HCT116 (cell line): ENCODE measurements around the gene ADCY2. TPM values are rescaled to one million over a fixed set of nuclear protein-coding genes. Genes with fewer than 3 reads are reported as not detected.

ENCODE experiments used
- ATAC-seq: fragments of 200-7000 bp; cut with Tn5 transposase; 2 replicates; pipeline ENCODE4 v1.9.1; 2020; ENCODE audit warnings: mild to moderate bottlenecking, moderate library complexity
- BruUV-seq: library from RNA; stranded (reverse); fragments of 400-500 nt; replicated peaks from 2 replicates; lab custom pipeline; 2021; lab: Mats Ljungman, UMichigan
- CTCF ChIA-PET: fragments of 300-600 bp; sonication (Branson Sonifier 250); formaldehyde crosslinking; loops from one replicate; lab custom pipeline; 2021; ENCODE audit warnings: antibody characterized with exemption; lab: Charles Lee
- POLR2A ChIA-PET: fragments of 300-600, 350-600 bp; sonication (Branson Sonifier 250); formaldehyde crosslinking; loops from one replicate; lab custom pipeline; 2021; ENCODE audit warnings: antibody characterized with exemption; lab: Charles Lee
- RAD21 ChIA-PET, 2 experiments: fragments of 300-600 bp; sonication (Branson Sonifier 250); formaldehyde crosslinking; loops; one replicate each; lab custom pipeline; 2023; ENCODE audit warnings: low total read pairs in 2 of 2; ENCODE audit not compliant: uncharacterized antibody in 2 of 2, unreplicated experiment in 2 of 2, low non-redundant PET in 1 of 2; lab: Charles Lee
- DNase-seq: peaks from one replicate; pipeline ENCODE4 v3.0.0-alpha.2; 2010; ENCODE audit warnings: low read depth, low spot score
- H2AFZ ChIP-seq: fragments of 200-600 bp; shearing (Covaris generic), sonication (generic); 2 replicates; pipeline ENCODE4 v1.6.1; 2017; ENCODE audit warnings: low read depth, mixed run types, mixed read lengths, antibody characterized with exemption, low read length; ENCODE audit not compliant: poor library complexity, severe bottlenecking
- H3K27ac ChIP-seq: 2 replicates; pipeline ENCODE4 v1.5.1; 2012; ENCODE audit warnings: low read depth, low read length
- H3K27me3 ChIP-seq: fragments of 200-600 bp; sonication (generic); 2 replicates; pipeline ENCODE4 v1.6.1; 2016; ENCODE audit warnings: mixed run types, low read length, mixed read lengths; ENCODE audit not compliant: insufficient read depth
- H3K36me3 ChIP-seq, 2 experiments: fragments of 200-500 bp in 1 of 2; fragments of 200-600 bp in 1 of 2; sonication (Bioruptor generic) in 1 of 2; sonication (generic) in 1 of 2; 2 replicates each; pipeline versions ENCODE4 v1.5.1 to v1.6.1; 2014 to 2016; ENCODE audit warnings: low read length in 2 of 2, inconsistent platforms in 1 of 2, mixed read lengths in 1 of 2, mixed run types in 1 of 2; ENCODE audit not compliant: insufficient read depth in 2 of 2, control insufficient read depth in 1 of 2
- H3K4me1 ChIP-seq, 2 experiments: fragments of 200-600 bp in 1 of 2; sonication (generic) in 1 of 2; 2 replicates each; pipeline versions ENCODE4 v1.5.1 to v1.6.1; 2012 to 2017; ENCODE audit warnings: low read length in 2 of 2, inconsistent platforms in 1 of 2, mild to moderate bottlenecking in 1 of 2, mixed read lengths in 1 of 2, mixed run types in 1 of 2, moderate library complexity in 1 of 2; ENCODE audit not compliant: insufficient read depth in 2 of 2, control insufficient read depth in 1 of 2
- H3K4me2 ChIP-seq: fragments of 200-600 bp; sonication (generic); 2 replicates; pipeline ENCODE4 v1.6.1; 2017; ENCODE audit warnings: mixed run types, low read length, mixed read lengths
- H3K4me3 ChIP-seq, 2 experiments: fragments of 200-600 bp in 1 of 2; sonication (generic) in 1 of 2; replicated peaks in 1 of 2; 2 replicates each; pipeline ENCODE4 v1.5.1; 2011 to 2016; ENCODE audit warnings: low read length in 2 of 2, control low read depth in 1 of 2, low read depth in 1 of 2, mild to moderate bottlenecking in 1 of 2, mixed read lengths in 1 of 2, mixed run types in 1 of 2
- H3K79me2 ChIP-seq: fragments of 200-600 bp; sonication (generic); 2 replicates; pipeline ENCODE4 v1.6.1; 2017; ENCODE audit warnings: mild to moderate bottlenecking, mixed run types, low read length, moderate library complexity, mixed read lengths; ENCODE audit not compliant: insufficient read depth
- H3K9ac ChIP-seq: fragments of 200-600 bp; sonication (generic); 2 replicates; pipeline ENCODE4 v1.6.1; 2016; ENCODE audit warnings: low read length, mixed read lengths
- H3K9me2 ChIP-seq: fragments of 200-600 bp; sonication (generic), shearing (Covaris generic); 2 replicates; pipeline ENCODE4 v1.6.1; 2017; ENCODE audit warnings: mixed run types, mild to moderate bottlenecking, moderate library complexity; ENCODE audit not compliant: insufficient read depth
- H3K9me3 ChIP-seq, 2 experiments: fragments of 200-500 bp in 1 of 2; fragments of 200-600 bp in 1 of 2; sonication (Bioruptor generic) in 1 of 2; sonication (generic) in 1 of 2; 2 replicates each; pipeline ENCODE4 v1.6.1; 2014 to 2017; ENCODE audit warnings: low read length in 2 of 2, mixed read lengths in 2 of 2, inconsistent platforms in 1 of 2, low read depth in 1 of 2, mild to moderate bottlenecking in 1 of 2, mixed run types in 1 of 2, moderate library complexity in 1 of 2; ENCODE audit not compliant: control insufficient read depth in 1 of 2, insufficient read depth in 1 of 2
- H4K20me1 ChIP-seq: fragments of 200-600 bp; sonication (generic), shearing (Covaris generic); 2 replicates; pipeline ENCODE4 v1.6.1; 2017; ENCODE audit warnings: mixed run types, mild to moderate bottlenecking, moderate library complexity; ENCODE audit not compliant: insufficient read depth
- CBX3 ChIP-seq: IDR thresholded peaks from 2 replicates; pipeline ENCODE4 v1.6.1; 2012; ENCODE audit warnings: low read depth
- CEBPB ChIP-seq: IDR thresholded peaks from 2 replicates; pipeline ENCODE4 v1.6.1; 2012; ENCODE audit warnings: low read depth
- CTCF ChIP-seq, 3 experiments: fragments of 200-600 bp in 1 of 3; sonication (generic) in 1 of 3; IDR thresholded peaks in 2 of 3; conservative IDR thresholded peaks in 1 of 3; 2 replicates each; pipeline ENCODE4 v1.5.1; 2012 to 2017; ENCODE audit warnings: low read depth in 2 of 3, low read length in 2 of 3, antibody characterized with exemption in 1 of 3, borderline replicate concordance in 1 of 3, control low read depth in 1 of 3, mild to moderate bottlenecking in 1 of 3, mixed read lengths in 1 of 3, mixed run types in 1 of 3, moderate library complexity in 1 of 3; ENCODE audit not compliant: insufficient read depth in 1 of 3
- ELF1 ChIP-seq: IDR thresholded peaks from 2 replicates; pipeline ENCODE4 v1.6.1; 2012; ENCODE audit warnings: low read depth, borderline replicate concordance
- FOSL1 ChIP-seq: IDR thresholded peaks from 2 replicates; pipeline ENCODE4 v1.6.1; 2012; ENCODE audit warnings: low read depth
- JUND ChIP-seq: IDR thresholded peaks from 2 replicates; pipeline ENCODE4 v1.6.1; 2012
- POLR2A ChIP-seq: IDR thresholded peaks from 2 replicates; pipeline ENCODE4 v1.7.0; 2011; ENCODE audit warnings: borderline replicate concordance; ENCODE audit not compliant: insufficient read depth, insufficient read length; ENCODE audit errors: extremely low read depth
- RAD21 ChIP-seq: IDR thresholded peaks from 2 replicates; pipeline ENCODE4 v1.6.1; 2012; ENCODE audit warnings: low read depth, mild to moderate bottlenecking
- SIN3A ChIP-seq: IDR thresholded peaks from 2 replicates; pipeline ENCODE4 v1.6.1; 2012; ENCODE audit warnings: low read depth
- SP1 ChIP-seq: IDR thresholded peaks from 2 replicates; pipeline ENCODE4 v1.6.1; 2012; ENCODE audit warnings: low read depth
- SRF ChIP-seq: IDR thresholded peaks from 2 replicates; pipeline ENCODE4 v1.6.1; 2012; ENCODE audit warnings: low read depth
- TCF7L2 ChIP-seq: IDR thresholded peaks from 2 replicates; pipeline ENCODE4 v1.7.0; 2011; ENCODE audit warnings: borderline replicate concordance, inconsistent platforms; ENCODE audit not compliant: insufficient read depth, insufficient read length; ENCODE audit errors: extremely low read depth
- YY1 ChIP-seq: IDR thresholded peaks from 2 replicates; pipeline ENCODE4 v1.6.1; 2011; ENCODE audit warnings: low read length, low read depth, moderate library complexity, mild to moderate bottlenecking; ENCODE audit not compliant: insufficient replicate concordance; ENCODE audit errors: extremely low read depth
- ZFX ChIP-seq: fragments of 450-650 bp; IDR thresholded peaks from 2 replicates; pipeline ENCODE4 v1.6.1; 2017
- ZNF274 ChIP-seq: fragments of 200-500 bp; sonication (Bioruptor generic); IDR thresholded peaks from 2 replicates; pipeline ENCODE4 v1.6.1; 2014; ENCODE audit warnings: mild to moderate bottlenecking, low read depth, low read length, inconsistent platforms
- intact Hi-C: fragments of 100-400 bp; cut with micrococcal nuclease; formaldehyde crosslinking; loops from 2 replicates; pipeline ENCODE4 v1.10.0; 2022
- total RNA-seq: library from RNA; stranded (reverse); gene quantifications from one replicate; pipeline ENCODE4 v1.2.1, GENCODE V29; 2021; ENCODE audit not compliant: unreplicated experiment
- TF ChIP-seq, protein P1 (sequence below): IDR thresholded peaks from 2 replicates; pipeline ENCODE4 v1.6.1; 2011; ENCODE audit warnings: mild to moderate bottlenecking, low read length, moderate library complexity; ENCODE audit not compliant: insufficient replicate concordance; ENCODE audit errors: extremely low read depth
- TF ChIP-seq, protein P2 (sequence below): IDR thresholded peaks from 2 replicates; pipeline ENCODE4 v1.6.1; 2012
- TF ChIP-seq, protein P3 (sequence below): IDR thresholded peaks from 2 replicates; pipeline ENCODE4 v1.6.1; 2012; ENCODE audit warnings: low read depth
- TF ChIP-seq, protein P4 (sequence below): IDR thresholded peaks from 2 replicates; pipeline ENCODE4 v1.6.1; 2012

Gene ADCY2
- total RNA-seq, 1 experiment from 2014 or later, result 0.15 TPM

GRCh38 chr5:7644723-7645122, 248.8 kb downstream of the ADCY2 start (continued):
- TF ChIP-seq, protein P1, sequence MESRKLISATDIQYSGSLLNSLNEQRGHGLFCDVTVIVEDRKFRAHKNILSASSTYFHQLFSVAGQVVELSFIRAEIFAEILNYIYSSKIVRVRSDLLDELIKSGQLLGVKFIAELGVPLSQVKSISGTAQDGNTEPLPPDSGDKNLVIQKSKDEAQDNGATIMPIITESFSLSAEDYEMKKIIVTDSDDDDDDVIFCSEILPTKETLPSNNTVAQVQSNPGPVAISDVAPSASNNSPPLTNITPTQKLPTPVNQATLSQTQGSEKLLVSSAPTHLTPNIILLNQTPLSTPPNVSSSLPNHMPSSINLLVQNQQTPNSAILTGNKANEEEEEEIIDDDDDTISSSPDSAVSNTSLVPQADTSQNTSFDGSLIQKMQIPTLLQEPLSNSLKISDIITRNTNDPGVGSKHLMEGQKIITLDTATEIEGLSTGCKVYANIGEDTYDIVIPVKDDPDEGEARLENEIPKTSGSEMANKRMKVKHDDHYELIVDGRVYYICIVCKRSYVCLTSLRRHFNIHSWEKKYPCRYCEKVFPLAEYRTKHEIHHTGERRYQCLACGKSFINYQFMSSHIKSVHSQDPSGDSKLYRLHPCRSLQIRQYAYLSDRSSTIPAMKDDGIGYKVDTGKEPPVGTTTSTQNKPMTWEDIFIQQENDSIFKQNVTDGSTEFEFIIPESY, result no peak

- Histone ChIP-seq H3K27me3 (no peaks in the 10 kb centered on the region), H3K79me2 (no peaks in the 10 kb centered on the region), H3K9ac (no peak overlapping the region), H3K27ac (no peak overlapping the region), H3K4me1 (no peaks in the 10 kb centered on the region), H3K9me2 (no peaks in the 10 kb centered on the region), H3K4me3 (no peak overlapping the region), H3K36me3 (no peaks in the 10 kb centered on the region), H4K20me1 (no peaks in the 10 kb centered on the region), H2AFZ (no peak overlapping the region), H3K9me3 (peaks cover 0 to 10% of the 10 kb centered on the region in 2 experiments; a peak in 2 of 4 replicates), H3K4me2 (no peak overlapping the region)
- RAD21 ChIA-PET, result no interaction called here
- DNase-seq (no peak), ATAC-seq (no peak)
- BruUV-seq, result no TSS peak
- intact Hi-C loops, result no loop called here
- POLR2A ChIA-PET, result no interaction called here
- CTCF ChIA-PET, result no interaction called here
- TF ChIP-seq ELF1, result no peak
- no peak for TF ChIP-seq FOSL1
- TF ChIP-seq SP1, result no peak
- TF ChIP-seq SIN3A, result no peak
- TF ChIP-seq POLR2A, result no peak
- TF ChIP-seq, protein P2, sequence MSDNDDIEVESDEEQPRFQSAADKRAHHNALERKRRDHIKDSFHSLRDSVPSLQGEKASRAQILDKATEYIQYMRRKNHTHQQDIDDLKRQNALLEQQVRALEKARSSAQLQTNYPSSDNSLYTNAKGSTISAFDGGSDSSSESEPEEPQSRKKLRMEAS, result no peak
- TF ChIP-seq, protein P3, sequence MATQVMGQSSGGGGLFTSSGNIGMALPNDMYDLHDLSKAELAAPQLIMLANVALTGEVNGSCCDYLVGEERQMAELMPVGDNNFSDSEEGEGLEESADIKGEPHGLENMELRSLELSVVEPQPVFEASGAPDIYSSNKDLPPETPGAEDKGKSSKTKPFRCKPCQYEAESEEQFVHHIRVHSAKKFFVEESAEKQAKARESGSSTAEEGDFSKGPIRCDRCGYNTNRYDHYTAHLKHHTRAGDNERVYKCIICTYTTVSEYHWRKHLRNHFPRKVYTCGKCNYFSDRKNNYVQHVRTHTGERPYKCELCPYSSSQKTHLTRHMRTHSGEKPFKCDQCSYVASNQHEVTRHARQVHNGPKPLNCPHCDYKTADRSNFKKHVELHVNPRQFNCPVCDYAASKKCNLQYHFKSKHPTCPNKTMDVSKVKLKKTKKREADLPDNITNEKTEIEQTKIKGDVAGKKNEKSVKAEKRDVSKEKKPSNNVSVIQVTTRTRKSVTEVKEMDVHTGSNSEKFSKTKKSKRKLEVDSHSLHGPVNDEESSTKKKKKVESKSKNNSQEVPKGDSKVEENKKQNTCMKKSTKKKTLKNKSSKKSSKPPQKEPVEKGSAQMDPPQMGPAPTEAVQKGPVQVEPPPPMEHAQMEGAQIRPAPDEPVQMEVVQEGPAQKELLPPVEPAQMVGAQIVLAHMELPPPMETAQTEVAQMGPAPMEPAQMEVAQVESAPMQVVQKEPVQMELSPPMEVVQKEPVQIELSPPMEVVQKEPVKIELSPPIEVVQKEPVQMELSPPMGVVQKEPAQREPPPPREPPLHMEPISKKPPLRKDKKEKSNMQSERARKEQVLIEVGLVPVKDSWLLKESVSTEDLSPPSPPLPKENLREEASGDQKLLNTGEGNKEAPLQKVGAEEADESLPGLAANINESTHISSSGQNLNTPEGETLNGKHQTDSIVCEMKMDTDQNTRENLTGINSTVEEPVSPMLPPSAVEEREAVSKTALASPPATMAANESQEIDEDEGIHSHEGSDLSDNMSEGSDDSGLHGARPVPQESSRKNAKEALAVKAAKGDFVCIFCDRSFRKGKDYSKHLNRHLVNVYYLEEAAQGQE, result no peak
- TF ChIP-seq, protein P4, sequence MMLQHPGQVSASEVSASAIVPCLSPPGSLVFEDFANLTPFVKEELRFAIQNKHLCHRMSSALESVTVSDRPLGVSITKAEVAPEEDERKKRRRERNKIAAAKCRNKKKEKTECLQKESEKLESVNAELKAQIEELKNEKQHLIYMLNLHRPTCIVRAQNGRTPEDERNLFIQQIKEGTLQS, result no peak
- TF ChIP-seq TCF7L2, result no peak
- no peak for TF ChIP-seq CEBPB
- no peak for TF ChIP-seq RAD21
- TF ChIP-seq CTCF (IDR thresholded peaks at IDR 0.05 in 2 of 3, conservative IDR thresholded peaks at IDR 0.05 in 1 of 3; ENCODE audit: borderline replicate concordance in 1 of 3, insufficient read depth in 1 of 3, low read depth in 2 of 3, low read length in 2 of 3), result no peak
- no peak for TF ChIP-seq YY1
- TF ChIP-seq ZNF274, result no peak
- no peak for TF ChIP-seq JUND
- no peak for TF ChIP-seq ZFX
- no peak for TF ChIP-seq CBX3
- TF ChIP-seq SRF, result no peak
Observed at GRCh38 chr5:7650755-7651154, 254.8 kb downstream of the ADCY2 start.
